GM12872 (cell line): ENCODE measurements around the gene FAM76B.

Experiments used
- CTCF ChIP-seq: IDR thresholded peaks from 3 replicates; pipeline ENCODE4 v1.5.1; 2011; ENCODE audit warnings: low read depth, mild to moderate bottlenecking, low read length, moderate library complexity; ENCODE audit not compliant: insufficient read depth

FAM76B gene

GRCh38 chr11:95827696-95828095 lies 38.1 kb upstream of the FAM76B start:
- TF ChIP-seq CTCF, result no peak

DNA sequence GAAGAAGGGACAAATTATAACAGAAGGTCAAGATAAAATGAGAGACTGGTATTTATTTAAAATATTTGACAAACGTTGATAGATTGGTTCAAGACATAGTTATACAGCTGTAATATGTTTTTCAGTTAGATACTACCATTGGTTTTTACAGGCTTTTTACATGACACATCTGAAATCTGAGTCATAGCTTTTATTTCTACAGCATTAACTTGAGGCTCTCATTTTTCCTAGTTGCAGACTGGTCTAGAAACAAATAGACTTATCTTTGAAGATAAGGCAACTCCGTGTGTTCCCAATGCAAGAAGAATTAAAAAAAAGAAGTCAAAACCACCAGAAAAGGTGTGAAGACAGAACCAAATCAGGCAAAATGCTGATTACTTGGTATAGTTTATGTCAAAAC lies 32.1 kb upstream of the FAM76B start:
- no peak for TF ChIP-seq CTCF

DNA sequence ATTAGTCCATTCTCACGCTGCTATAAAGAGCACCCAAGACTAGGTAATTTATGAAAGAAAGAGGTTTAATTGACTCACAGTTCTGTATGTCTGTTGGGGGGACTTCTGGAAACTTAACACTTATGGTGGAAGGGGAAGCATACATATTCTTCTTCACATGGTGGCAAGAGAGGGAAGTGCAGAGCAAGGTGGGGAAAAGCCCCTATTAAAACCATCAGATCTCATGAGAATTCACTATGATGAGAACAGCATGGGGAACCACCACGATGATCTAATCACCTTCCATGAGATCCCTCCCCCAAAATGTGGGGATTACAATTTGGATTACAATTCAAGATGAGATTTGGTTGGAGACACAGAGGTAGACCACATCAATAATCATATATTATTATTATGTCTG lies 26.5 kb upstream of the FAM76B start:
- TF ChIP-seq CTCF, result no peak

DNA sequence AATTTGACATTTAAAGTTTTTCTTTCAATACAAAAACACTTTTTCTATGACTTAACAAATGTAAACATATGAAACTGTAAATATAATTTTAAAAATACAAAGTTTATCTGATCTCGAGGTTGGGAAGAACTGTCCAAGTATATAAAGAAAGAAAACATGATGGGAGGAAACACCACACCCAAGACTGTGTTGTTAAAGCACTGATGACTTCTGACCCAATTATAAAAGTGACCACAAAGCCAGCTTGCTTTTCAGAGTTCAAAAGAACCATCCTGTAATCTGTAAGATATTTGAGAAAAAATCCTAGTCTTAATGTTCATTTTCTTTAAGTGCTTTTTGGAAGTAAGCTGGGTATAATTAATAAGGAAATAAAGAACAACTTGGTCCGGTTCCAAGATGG lies 16.3 kb upstream of the FAM76B start:
- TF ChIP-seq CTCF, result no peak

GRCh38 chr11:95803973-95804372 lies 14.4 kb upstream of the FAM76B start:
- TF ChIP-seq CTCF, result no peak

DNA sequence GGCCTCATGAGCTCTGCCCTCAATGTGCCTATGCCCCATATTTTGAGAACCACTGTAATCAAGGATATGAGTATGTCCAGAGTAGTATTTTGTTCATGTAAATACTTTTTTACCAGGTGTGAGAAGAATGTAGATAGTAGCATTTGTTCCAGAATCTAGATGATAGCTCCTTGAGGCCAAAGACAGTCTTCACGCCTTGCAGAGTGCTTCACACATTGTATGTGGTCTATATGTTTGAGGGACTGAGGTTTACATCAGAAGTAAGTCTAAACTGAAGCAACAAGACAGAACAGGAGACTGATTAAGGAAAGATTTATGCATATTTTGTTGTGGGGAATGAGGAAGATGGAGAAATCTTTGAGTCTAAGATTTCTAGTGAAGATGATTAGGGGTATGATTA lies 13.2 kb upstream of the FAM76B start:
- no peak for TF ChIP-seq CTCF

GRCh38 chr11:95800438-95800837 lies 10.9 kb upstream of the FAM76B start:
- no peak for TF ChIP-seq CTCF

DNA sequence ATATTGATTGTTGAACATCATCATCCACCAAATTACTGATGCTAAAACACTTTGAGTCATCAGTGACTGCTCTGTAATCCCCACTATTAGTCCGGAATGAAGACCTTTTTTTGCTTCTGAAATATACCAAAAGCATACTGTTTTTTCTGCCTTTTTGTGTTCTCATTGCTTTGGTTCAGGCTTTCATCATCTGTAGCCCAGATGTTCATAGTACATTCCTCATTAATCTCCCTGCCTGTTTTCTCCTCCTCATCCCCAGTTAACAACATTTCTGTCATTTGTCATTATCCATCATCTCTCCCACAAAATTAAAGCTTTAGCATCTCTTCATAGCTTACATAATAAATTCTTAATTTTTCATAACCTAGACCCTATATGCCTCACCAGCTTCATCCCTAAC lies 10.0 kb upstream of the FAM76B start:
- no peak for TF ChIP-seq CTCF
